MM.1S (cell line): ENCODE measurements around the gene CAPN12.

Experiments
- CTCF ChIP-seq: fragments of 300-600 bp; sonication (generic); IDR thresholded peaks from 2 replicates; pipeline ENCODE4 v1.5.1; 2016; ENCODE audit warnings: antibody characterized with exemption, low read length, mixed read lengths
- EZH2 ChIP-seq: fragments of 300-600 bp; sonication (generic); optimal IDR thresholded peaks from 2 replicates; pipeline ENCODE3; 2017; ENCODE audit warnings: low read depth, mild to moderate bottlenecking, antibody characterized with exemption, low read length, mixed read lengths

DNA sequence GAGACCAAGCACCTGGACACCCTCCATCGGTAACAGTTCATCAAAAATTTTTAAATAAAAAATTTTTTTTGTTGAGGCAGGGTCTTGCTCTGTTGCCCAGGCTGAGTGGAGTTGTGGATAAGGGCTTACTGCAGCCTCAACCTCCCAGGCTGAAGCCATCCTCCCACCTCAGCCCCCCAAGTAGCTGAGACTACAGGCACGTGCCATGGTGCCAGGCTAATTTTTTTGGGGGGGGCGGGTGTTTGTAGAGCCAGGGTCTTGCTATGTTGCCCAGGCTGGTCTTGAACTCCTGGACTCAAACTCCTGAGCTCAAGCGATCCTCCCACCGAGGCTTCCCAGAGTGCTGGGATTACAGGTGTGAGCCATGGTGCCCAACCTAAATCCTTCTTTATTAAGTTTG, 49.4 kb upstream of the CAPN12 start:
- TF ChIP-seq CTCF: no peak
- no peak for TF ChIP-seq EZH2
